Mesenchymal stem cell (in vitro differentiated cells and primary cell): ENCODE results near the gene GTF2I. TPM values are rescaled to one million over a fixed set of nuclear protein-coding genes. Genes with fewer than 3 reads are reported as not detected.

ENCODE experiments used
- DNase-seq: peaks from one replicate; pipeline ENCODE4 v3.0.0-alpha.2; 2013
- H2AFZ ChIP-seq: one replicate; pipeline ENCODE4 v1.6.1; 2013; ENCODE audit warnings: low read depth, mild to moderate bottlenecking, control low read depth, inconsistent platforms, low read length, moderate library complexity
- H2AK5ac ChIP-seq: 2 replicates; pipeline ENCODE4 v1.6.1; 2013; ENCODE audit warnings: low read length, moderate library complexity, mild to moderate bottlenecking, inconsistent platforms; ENCODE audit not compliant: severe bottlenecking
- H2BK120ac ChIP-seq: one replicate; pipeline ENCODE4 v1.6.1; 2013; ENCODE audit warnings: low read depth, mild to moderate bottlenecking, inconsistent platforms, low read length, moderate library complexity
- H2BK12ac ChIP-seq, 2 experiments: one replicate each; pipeline ENCODE4 v1.6.1; 2013; ENCODE audit warnings: inconsistent platforms in 2 of 2, low read length in 2 of 2, mild to moderate bottlenecking in 2 of 2, moderate library complexity in 2 of 2, control low read depth in 1 of 2
- H2BK15ac ChIP-seq: one replicate; pipeline ENCODE4 v1.6.1; 2013; ENCODE audit warnings: mild to moderate bottlenecking, low read depth, inconsistent platforms; ENCODE audit not compliant: poor library complexity, severe bottlenecking
- H2BK5ac ChIP-seq: 2 replicates; pipeline ENCODE4 v1.6.1; 2013; ENCODE audit warnings: low read depth, mild to moderate bottlenecking, low read length, control low read depth, inconsistent platforms; ENCODE audit not compliant: poor library complexity, severe bottlenecking
- H3K14ac ChIP-seq, 2 experiments: one replicate each; pipeline ENCODE4 v1.6.1; 2013; ENCODE audit warnings: inconsistent platforms in 2 of 2, low read length in 2 of 2, control low read depth in 1 of 2, mild to moderate bottlenecking in 1 of 2, moderate library complexity in 1 of 2
- H3K18ac ChIP-seq, 2 experiments: one replicate each; pipeline ENCODE4 v1.6.1; 2013; ENCODE audit warnings: inconsistent platforms in 2 of 2, low read length in 2 of 2, control low read depth in 1 of 2, low read depth in 1 of 2, mild to moderate bottlenecking in 1 of 2
- H3K23ac ChIP-seq, 2 experiments: one replicate each; pipeline ENCODE4 v1.6.1; 2013; ENCODE audit warnings: inconsistent platforms in 2 of 2, low read length in 2 of 2, mild to moderate bottlenecking in 2 of 2, moderate library complexity in 2 of 2, control low read depth in 1 of 2
- H3K27ac ChIP-seq: 2 replicates; pipeline ENCODE4 v1.5.1; 2013; ENCODE audit warnings: mild to moderate bottlenecking, moderate library complexity, low read length, control low read depth, inconsistent platforms; ENCODE audit not compliant: poor library complexity, severe bottlenecking
- H3K27me3 ChIP-seq, 2 experiments: 2 replicates each; pipeline versions ENCODE4 v1.6.1 to v1.7.0; 2013; ENCODE audit warnings: low read length in 2 of 2, mild to moderate bottlenecking in 2 of 2, moderate library complexity in 2 of 2, control low read depth in 1 of 2, inconsistent platforms in 1 of 2; ENCODE audit not compliant: control insufficient read depth in 1 of 2, insufficient read depth in 1 of 2
- H3K36me3 ChIP-seq, 2 experiments: 2 replicates each; pipeline versions ENCODE4 v1.6.1 to v1.7.0; 2013; ENCODE audit warnings: low read length in 2 of 2, control low read depth in 1 of 2, inconsistent platforms in 1 of 2, low read depth in 1 of 2, mild to moderate bottlenecking in 1 of 2; ENCODE audit not compliant: insufficient read depth in 2 of 2, control insufficient read depth in 1 of 2
- H3K4ac ChIP-seq, 2 experiments: one replicate each; pipeline ENCODE4 v1.6.1; 2013; ENCODE audit warnings: inconsistent platforms in 2 of 2, low read length in 2 of 2, mild to moderate bottlenecking in 2 of 2, moderate library complexity in 2 of 2, control low read depth in 1 of 2, low read depth in 1 of 2
- H3K4me1 ChIP-seq: 2 replicates; pipeline ENCODE4 v1.6.1; 2013; ENCODE audit warnings: low read depth, low read length, control low read depth; ENCODE audit not compliant: control insufficient read depth, insufficient read depth
- H3K4me2 ChIP-seq: 2 replicates; pipeline ENCODE4 v1.6.1; 2013; ENCODE audit warnings: low read length, mild to moderate bottlenecking, inconsistent platforms; ENCODE audit not compliant: poor library complexity, severe bottlenecking
- H3K4me3 ChIP-seq, 2 experiments: 2 replicates each; pipeline versions ENCODE4 v1.5.1 to v1.7.0; 2013; ENCODE audit warnings: low read length in 2 of 2, mild to moderate bottlenecking in 2 of 2, control low read depth in 1 of 2, low read depth in 1 of 2; ENCODE audit not compliant: insufficient read depth in 1 of 2
- H3K79me1 ChIP-seq: replicated peaks from 2 replicates; pipeline ENCODE4 v1.6.1; 2013; ENCODE audit warnings: mild to moderate bottlenecking, control low read depth, low read length, inconsistent platforms; ENCODE audit not compliant: poor library complexity, severe bottlenecking
- H3K9ac ChIP-seq: 2 replicates; pipeline ENCODE4 v1.7.0; 2013; ENCODE audit warnings: mild to moderate bottlenecking, low read length, moderate library complexity
- H3K9me3 ChIP-seq: 2 replicates; pipeline ENCODE4 v1.7.0; 2013; ENCODE audit warnings: mild to moderate bottlenecking, low read length; ENCODE audit not compliant: control insufficient read depth
- H4K8ac ChIP-seq: one replicate; pipeline ENCODE4 v1.6.1; 2013; ENCODE audit warnings: inconsistent platforms, mild to moderate bottlenecking, low read length, moderate library complexity
- H4K91ac ChIP-seq: one replicate; pipeline ENCODE4 v1.6.1; 2013; ENCODE audit warnings: mild to moderate bottlenecking, low read length, inconsistent platforms
- WGBS: methylation state at CpG from one replicate; pipeline ENCODE4 v1.1.7; 2013; ENCODE audit warnings: mixed read lengths; 5-methylcytosine and 5-hydroxymethylcytosine counted together
- polyA plus RNA-seq, 2 experiments: library from polyadenylated mRNA; stranded (reverse); fragments of 200-250 nt; gene quantifications; one replicate each; pipeline ENCODE4 v1.2.3, GENCODE V29; 2013

The GTF2I gene
- polyA plus RNA-seq (2013, experiment 1 of 2) = 161 TPM
- 164 TPM for polyA plus RNA-seq (2013, experiment 2 of 2)

- peak within 1 kb of the TSS; percentile 99 to 100 for H3K18ac ChIP-seq
- peak within 1 kb of the TSS; percentile 99 for H3K27ac ChIP-seq
- peak within 1 kb of the TSS; percentile 51 to 84 for H3K23ac ChIP-seq
- peaks cover 30% of the 10 kb centered on the region for H3K4me1 ChIP-seq
- H3K9ac ChIP-seq = peak within 1 kb of the TSS; percentile 90
- peak within 1 kb of the TSS; percentile 77 for H2AFZ ChIP-seq
- peaks cover 0 to 3% of the 10 kb centered on the region in 2 experiments for H3K36me3 ChIP-seq
- WGBS = under 1% methylated on average over 25 of the region's 56 CpGs
- no peaks in the 10 kb centered on the region for H3K79me1 ChIP-seq
- peak within 1 kb of the TSS; percentile 98 for H2BK5ac ChIP-seq
- H4K91ac ChIP-seq = peak within 1 kb of the TSS; percentile 100
- H2AK5ac ChIP-seq = peak within 1 kb of the TSS; percentile 99
- peak within 1 kb of the TSS; percentile 92 for H2BK15ac ChIP-seq
- peak within 1 kb of the TSS; percentile 97 for H3K4me2 ChIP-seq
- H4K8ac ChIP-seq = peak within 1 kb of the TSS; percentile 100
- H2BK120ac ChIP-seq = peak within 1 kb of the TSS; percentile 100
- H3K4me3 ChIP-seq = peak within 1 kb of the TSS; percentile 88 to 97
- peak within 1 kb of the TSS; percentile 99 to 100 for H3K4ac ChIP-seq
- peak within 1 kb of the TSS; percentile 100 for H3K14ac ChIP-seq
- peak within 1 kb of the TSS; percentile 66 to 68 for H2BK12ac ChIP-seq
- no peak for DNase-seq
- no peaks in the 10 kb centered on the region for H3K27me3 ChIP-seq
- H3K9me3 ChIP-seq = no peaks in the 10 kb centered on the region
These were observed at the start of gene GTF2I for GRCh38 chr7:74657692-74658177. TSS of gene GTF2I (plus strand) at chr7:74657718. CDS start at chr7:74689129, 31,411 bp downstream.

- Histone ChIP-seq H3K23ac (no peak overlapping the region), H2BK12ac (peak overlapping the region in 1 of 2 experiments; percentile 66), H3K18ac (peak overlapping the region in 1 of 2 experiments; percentile 13), H3K79me1 (no peaks in the 10 kb centered on the region), H4K91ac (peak overlapping the region; percentile 61), H2BK15ac (no peak overlapping the region), H3K4ac (peak overlapping the region in 1 of 2 experiments; percentile 75), H2AK5ac (peak overlapping the region; percentile 86), H3K36me3 (no peaks in the 10 kb centered on the region), H2BK120ac (peak overlapping the region; percentile 19), H3K4me3 (no peak overlapping the region), H3K14ac (peak overlapping the region in 1 of 2 experiments; percentile 71), H2BK5ac (no peak overlapping the region), H3K27me3 (no peaks in the 10 kb centered on the region), H3K4me1 (peaks cover 17% of the 10 kb centered on the region), H3K27ac (peak overlapping the region; percentile 62), H3K9ac (no peak overlapping the region), H3K9me3 (no peaks in the 10 kb centered on the region), H3K4me2 (no peak overlapping the region), H2AFZ (no peak overlapping the region), H4K8ac (peak overlapping the region; percentile 75)
- DNase-seq = no peak
- 81% methylated on average over 11 of the region's 11 CpGs for WGBS
These were observed 45.3 kb upstream of the GTF2I start for GRCh38 chr7:74612015-74612829.

GRCh38 chr7:74615933-74616780 is 41.4 kb upstream of the GTF2I start:
- no peak overlapping the region for H2BK12ac ChIP-seq
- H3K23ac ChIP-seq = no peak overlapping the region
- no peak overlapping the region for H3K14ac ChIP-seq
- no peak overlapping the region for H3K4ac ChIP-seq
- H3K4me1 ChIP-seq = peaks cover 23% of the 10 kb centered on the region
- H3K9ac ChIP-seq = no peak overlapping the region
- H3K79me1 ChIP-seq = no peaks in the 10 kb centered on the region
- H4K91ac ChIP-seq = no peak overlapping the region
- no peaks in the 10 kb centered on the region for H3K36me3 ChIP-seq
- H2BK15ac ChIP-seq = no peak overlapping the region
- 98% methylated on average over 11 of the region's 13 CpGs for WGBS
- H3K27me3 ChIP-seq = no peaks in the 10 kb centered on the region
- no peak overlapping the region for H2AFZ ChIP-seq
- H3K4me3 ChIP-seq = no peak overlapping the region
- no peak for DNase-seq
- H3K18ac ChIP-seq = no peak overlapping the region
- no peak overlapping the region for H2BK5ac ChIP-seq
- no peaks in the 10 kb centered on the region for H3K9me3 ChIP-seq
- H3K4me2 ChIP-seq = no peak overlapping the region
- H4K8ac ChIP-seq = no peak overlapping the region
- H2AK5ac ChIP-seq = no peak overlapping the region
- no peak overlapping the region for H3K27ac ChIP-seq
- H2BK120ac ChIP-seq = no peak overlapping the region
